ENCODE measurements around the gene STK24. TPM values are rescaled to one million over a fixed set of nuclear protein-coding genes. Genes with fewer than 3 reads are reported as not detected.

Gene STK24
- polyA plus RNA-seq, 1 of the 3 experiments (the other 2 are of a cell fraction), result 30.5 TPM

DNA sequence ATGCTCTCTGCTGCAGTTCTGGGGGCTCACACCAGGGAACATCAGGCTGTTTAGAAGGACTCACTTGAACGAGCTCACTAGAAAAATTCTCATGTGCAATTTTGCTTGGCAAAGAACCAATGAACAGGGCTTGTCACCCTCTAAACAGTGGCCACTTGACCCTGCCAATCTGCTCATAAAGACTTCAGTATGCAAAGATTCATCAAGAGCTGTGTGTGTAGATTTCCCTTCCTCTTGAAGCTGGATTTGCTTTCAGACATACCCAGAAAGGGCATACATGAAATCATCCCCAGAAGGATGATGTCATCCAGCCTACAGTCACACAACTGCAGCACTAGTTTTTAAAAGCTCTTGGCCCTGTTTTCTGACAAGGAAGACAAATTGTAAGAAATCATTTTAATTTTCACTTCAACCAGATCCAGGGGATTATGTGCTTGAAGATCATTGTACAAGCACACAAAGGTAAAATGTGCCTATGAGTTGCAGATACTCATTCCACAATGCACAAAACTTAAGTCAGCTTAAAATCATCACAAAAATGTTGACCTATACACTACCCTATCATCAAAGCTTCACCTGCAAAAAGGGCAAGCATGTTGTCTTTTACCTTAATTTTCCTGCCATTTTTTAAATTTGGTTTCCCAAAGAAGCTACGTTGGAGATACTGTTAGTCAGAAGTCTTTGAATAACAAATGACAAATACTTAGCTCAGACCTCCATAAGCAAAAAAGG lies 5.2 kb upstream of the STK24 start:
- H3K36me3 ChIP-seq (replicated peaks in 1 of 2; ENCODE audit: control insufficient read depth in 1 of 2, insufficient read depth in 2 of 2, low read length in 1 of 2), result no peaks in the 10 kb centered on the region
- CTCF ChIA-PET, result interaction anchor here (0.6 to 2.6 kb wide), 6 partner anchors 16 to 136 kb away, joined by 3 to 9 read pairs (median 4); no protein-coding TSS in a partner anchor
- H3K4me2 ChIP-seq, result 0 out of 2 replicates have a peak overlapping the region, but pooled peaks have one; percentile 19
- H3K79me2 ChIP-seq (ENCODE audit: insufficient read depth), result no peaks in the 10 kb centered on the region
- H3K27ac ChIP-seq (ENCODE audit: low read depth in 2 of 2, low read length in 1 of 2), result peak overlapping the region in 1 of 2 experiments; percentile 31; a peak in 2 of 4 replicates
- peaks cover 15 to 16% of the 10 kb centered on the region in 2 experiments for H3K4me1 ChIP-seq (ENCODE audit: control insufficient read depth in 1 of 2, insufficient read depth in 2 of 2, low read depth in 1 of 2, low read length in 1 of 2)
- POLR2A ChIA-PET, result interaction anchor here (0.5 to 0.6 kb wide), 2 partner anchors 20 to 579 kb away, joined by 3 read pairs; no protein-coding TSS in a partner anchor
- peak overlapping the region; percentile 29; the same call in 1 of the 2 replicates for H2AFZ ChIP-seq (ENCODE audit: low read depth)
- no peak overlapping the region for H3K4me3 ChIP-seq (ENCODE audit: low read depth in 2 of 2, low read length in 1 of 2)
- no peaks in the 10 kb centered on the region for H4K20me1 ChIP-seq (ENCODE audit: insufficient read depth)
- peaks cover 17% of the 10 kb centered on the region for H3F3A ChIP-seq (replicated peaks; ENCODE audit: insufficient read depth)
- TF ChIP-seq FOSL2 (IDR thresholded peaks at IDR 0.05; ENCODE audit: borderline replicate concordance, low read depth) (0 out of 2 replicates have a peak, but pooled peaks have one; percentile 23), GATA2 (CRISPR knock-in tag; IDR thresholded peaks at IDR 0.05) (no peak), MEF2A (IDR thresholded peaks at IDR 0.05; ENCODE audit: borderline replicate concordance, low read depth) (no peak), JUND (IDR thresholded peaks at IDR 0.05) (peak; percentile 28; the same call in 1 of the 2 replicates)
- 16% methylated on average over 2 of the region's 2 CpGs for WGBS (ENCODE audit: low lambda C conversion rate)
- no peaks in the 10 kb centered on the region for H3K27me3 ChIP-seq (ENCODE audit: insufficient read depth)
- no peaks in the 10 kb centered on the region for H3K9me2 ChIP-seq
- no peak overlapping the region for H3K9ac ChIP-seq
- H3K9me3 ChIP-seq, result no peaks in the 10 kb centered on the region
- DNase-seq, result no peak

DNA sequence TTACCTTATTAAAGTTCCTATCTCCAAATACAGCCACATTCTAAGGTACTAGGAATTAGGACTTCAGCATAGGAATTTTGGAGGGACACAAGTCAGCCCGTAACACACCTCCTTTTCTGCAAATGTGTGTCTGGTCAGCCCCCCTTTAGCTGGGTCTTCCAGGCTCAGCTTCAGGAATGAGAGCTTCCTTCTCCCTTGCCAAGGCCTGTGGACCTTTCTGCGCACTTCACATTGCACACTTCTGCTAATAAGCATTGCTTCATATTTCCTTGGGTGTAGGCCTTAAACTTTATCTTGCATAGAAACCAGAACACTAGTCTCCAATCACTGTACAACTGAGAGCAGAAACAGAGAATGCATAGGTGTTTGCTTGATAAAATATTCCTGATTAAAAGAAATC lies 4.5 kb upstream of the STK24 start:
- 100% methylated on average over 2 of the region's 2 CpGs for WGBS (ENCODE audit: low lambda C conversion rate)
- Histone ChIP-seq H3K9me3 (no peaks in the 10 kb centered on the region), H3K27ac (ENCODE audit: low read depth in 2 of 2, low read length in 1 of 2) (peak overlapping the region in 1 of 2 experiments; percentile 31; a peak in 2 of 4 replicates), H3F3A (replicated peaks; ENCODE audit: insufficient read depth) (peaks cover 17% of the 10 kb centered on the region), H3K36me3 (replicated peaks in 1 of 2; ENCODE audit: control insufficient read depth in 1 of 2, insufficient read depth in 2 of 2, low read length in 1 of 2) (no peaks in the 10 kb centered on the region), H3K79me2 (ENCODE audit: insufficient read depth) (peaks cover 1% of the 10 kb centered on the region; the same call in 1 of the 2 replicates), H3K4me2 (no peak overlapping the region), H3K4me1 (ENCODE audit: control insufficient read depth in 1 of 2, insufficient read depth in 2 of 2, low read depth in 1 of 2, low read length in 1 of 2) (peaks cover 13 to 16% of the 10 kb centered on the region in 2 experiments), H2AFZ (ENCODE audit: low read depth) (peak overlapping the region; percentile 29; the same call in 1 of the 2 replicates), H3K9ac (no peak overlapping the region), H4K20me1 (ENCODE audit: insufficient read depth) (no peaks in the 10 kb centered on the region), H3K9me2 (no peaks in the 10 kb centered on the region), H3K4me3 (ENCODE audit: low read depth in 2 of 2, low read length in 1 of 2) (no peak overlapping the region), H3K27me3 (ENCODE audit: insufficient read depth) (no peaks in the 10 kb centered on the region)
- no peak for DNase-seq
- CTCF ChIA-PET, result interaction anchor here (0.9 to 2.6 kb wide), 4 partner anchors 72 to 135 kb away, joined by 3 to 9 read pairs (median 6); no protein-coding TSS in a partner anchor
- POLR2A ChIA-PET, result no interaction called here
- TF ChIP-seq FOXM1 (IDR thresholded peaks at IDR 0.05; ENCODE audit: low read depth), result no peak
- TF ChIP-seq NRF1 (IDR thresholded peaks at IDR 0.05; ENCODE audit: low read depth, low read length), result no peak
- TF ChIP-seq, protein P1, sequence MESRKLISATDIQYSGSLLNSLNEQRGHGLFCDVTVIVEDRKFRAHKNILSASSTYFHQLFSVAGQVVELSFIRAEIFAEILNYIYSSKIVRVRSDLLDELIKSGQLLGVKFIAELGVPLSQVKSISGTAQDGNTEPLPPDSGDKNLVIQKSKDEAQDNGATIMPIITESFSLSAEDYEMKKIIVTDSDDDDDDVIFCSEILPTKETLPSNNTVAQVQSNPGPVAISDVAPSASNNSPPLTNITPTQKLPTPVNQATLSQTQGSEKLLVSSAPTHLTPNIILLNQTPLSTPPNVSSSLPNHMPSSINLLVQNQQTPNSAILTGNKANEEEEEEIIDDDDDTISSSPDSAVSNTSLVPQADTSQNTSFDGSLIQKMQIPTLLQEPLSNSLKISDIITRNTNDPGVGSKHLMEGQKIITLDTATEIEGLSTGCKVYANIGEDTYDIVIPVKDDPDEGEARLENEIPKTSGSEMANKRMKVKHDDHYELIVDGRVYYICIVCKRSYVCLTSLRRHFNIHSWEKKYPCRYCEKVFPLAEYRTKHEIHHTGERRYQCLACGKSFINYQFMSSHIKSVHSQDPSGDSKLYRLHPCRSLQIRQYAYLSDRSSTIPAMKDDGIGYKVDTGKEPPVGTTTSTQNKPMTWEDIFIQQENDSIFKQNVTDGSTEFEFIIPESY (IDR thresholded peaks at IDR 0.05; ENCODE audit: borderline replicate concordance, low read depth), result no peak
- TF ChIP-seq FOXJ3 (CRISPR knock-in tag; IDR thresholded peaks at IDR 0.05), result no peak
- TF ChIP-seq JUND (IDR thresholded peaks at IDR 0.05), result no peak
- TF ChIP-seq CHD2 (IDR thresholded peaks at IDR 0.05; ENCODE audit: low read length, partially characterized antibody), result no peak
- TF ChIP-seq ELF1 (IDR thresholded peaks at IDR 0.05), result no peak
- TF ChIP-seq MEF2A (IDR thresholded peaks at IDR 0.05; ENCODE audit: borderline replicate concordance, low read depth), result no peak
- no peak for TF ChIP-seq TAF1 (IDR thresholded peaks at IDR 0.05; ENCODE audit: borderline replicate concordance, low read depth, low read length)
- no peak for TF ChIP-seq EZH2phosphoT487 (IDR thresholded peaks at IDR 0.05; ENCODE audit: borderline replicate concordance, low read depth)
- no peak for TF ChIP-seq GATA2 (CRISPR knock-in tag; IDR thresholded peaks at IDR 0.05)
- no peak for TF ChIP-seq RXRA (IDR thresholded peaks at IDR 0.05; ENCODE audit: borderline replicate concordance, low read depth)
- TF ChIP-seq YY1 (IDR thresholded peaks at IDR 0.05; ENCODE audit: low read depth), result no peak
- TF ChIP-seq GABPA (IDR thresholded peaks at IDR 0.05; ENCODE audit: low read depth), result no peak
- TF ChIP-seq, protein P2, sequence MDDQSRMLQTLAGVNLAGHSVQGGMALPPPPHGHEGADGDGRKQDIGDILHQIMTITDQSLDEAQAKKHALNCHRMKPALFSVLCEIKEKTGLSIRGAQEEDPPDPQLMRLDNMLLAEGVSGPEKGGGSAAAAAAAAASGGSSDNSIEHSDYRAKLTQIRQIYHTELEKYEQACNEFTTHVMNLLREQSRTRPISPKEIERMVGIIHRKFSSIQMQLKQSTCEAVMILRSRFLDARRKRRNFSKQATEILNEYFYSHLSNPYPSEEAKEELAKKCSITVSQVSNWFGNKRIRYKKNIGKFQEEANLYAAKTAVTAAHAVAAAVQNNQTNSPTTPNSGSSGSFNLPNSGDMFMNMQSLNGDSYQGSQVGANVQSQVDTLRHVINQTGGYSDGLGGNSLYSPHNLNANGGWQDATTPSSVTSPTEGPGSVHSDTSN (IDR thresholded peaks at IDR 0.05), result no peak
- TF ChIP-seq, protein P3, sequence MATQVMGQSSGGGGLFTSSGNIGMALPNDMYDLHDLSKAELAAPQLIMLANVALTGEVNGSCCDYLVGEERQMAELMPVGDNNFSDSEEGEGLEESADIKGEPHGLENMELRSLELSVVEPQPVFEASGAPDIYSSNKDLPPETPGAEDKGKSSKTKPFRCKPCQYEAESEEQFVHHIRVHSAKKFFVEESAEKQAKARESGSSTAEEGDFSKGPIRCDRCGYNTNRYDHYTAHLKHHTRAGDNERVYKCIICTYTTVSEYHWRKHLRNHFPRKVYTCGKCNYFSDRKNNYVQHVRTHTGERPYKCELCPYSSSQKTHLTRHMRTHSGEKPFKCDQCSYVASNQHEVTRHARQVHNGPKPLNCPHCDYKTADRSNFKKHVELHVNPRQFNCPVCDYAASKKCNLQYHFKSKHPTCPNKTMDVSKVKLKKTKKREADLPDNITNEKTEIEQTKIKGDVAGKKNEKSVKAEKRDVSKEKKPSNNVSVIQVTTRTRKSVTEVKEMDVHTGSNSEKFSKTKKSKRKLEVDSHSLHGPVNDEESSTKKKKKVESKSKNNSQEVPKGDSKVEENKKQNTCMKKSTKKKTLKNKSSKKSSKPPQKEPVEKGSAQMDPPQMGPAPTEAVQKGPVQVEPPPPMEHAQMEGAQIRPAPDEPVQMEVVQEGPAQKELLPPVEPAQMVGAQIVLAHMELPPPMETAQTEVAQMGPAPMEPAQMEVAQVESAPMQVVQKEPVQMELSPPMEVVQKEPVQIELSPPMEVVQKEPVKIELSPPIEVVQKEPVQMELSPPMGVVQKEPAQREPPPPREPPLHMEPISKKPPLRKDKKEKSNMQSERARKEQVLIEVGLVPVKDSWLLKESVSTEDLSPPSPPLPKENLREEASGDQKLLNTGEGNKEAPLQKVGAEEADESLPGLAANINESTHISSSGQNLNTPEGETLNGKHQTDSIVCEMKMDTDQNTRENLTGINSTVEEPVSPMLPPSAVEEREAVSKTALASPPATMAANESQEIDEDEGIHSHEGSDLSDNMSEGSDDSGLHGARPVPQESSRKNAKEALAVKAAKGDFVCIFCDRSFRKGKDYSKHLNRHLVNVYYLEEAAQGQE (IDR thresholded peaks at IDR 0.05; ENCODE audit: low read depth, low read length), result no peak
- no peak for TF ChIP-seq SMC3 (IDR thresholded peaks at IDR 0.05; ENCODE audit: low read depth, low read length)
